ENCODE measurements around the gene AP2A2. TPM values are rescaled to one million over a fixed set of nuclear protein-coding genes. Genes with fewer than 3 reads are reported as not detected.

Gene AP2A2
- total RNA-seq, 1 experiment from 2014 or later: 29.6 TPM

DNA sequence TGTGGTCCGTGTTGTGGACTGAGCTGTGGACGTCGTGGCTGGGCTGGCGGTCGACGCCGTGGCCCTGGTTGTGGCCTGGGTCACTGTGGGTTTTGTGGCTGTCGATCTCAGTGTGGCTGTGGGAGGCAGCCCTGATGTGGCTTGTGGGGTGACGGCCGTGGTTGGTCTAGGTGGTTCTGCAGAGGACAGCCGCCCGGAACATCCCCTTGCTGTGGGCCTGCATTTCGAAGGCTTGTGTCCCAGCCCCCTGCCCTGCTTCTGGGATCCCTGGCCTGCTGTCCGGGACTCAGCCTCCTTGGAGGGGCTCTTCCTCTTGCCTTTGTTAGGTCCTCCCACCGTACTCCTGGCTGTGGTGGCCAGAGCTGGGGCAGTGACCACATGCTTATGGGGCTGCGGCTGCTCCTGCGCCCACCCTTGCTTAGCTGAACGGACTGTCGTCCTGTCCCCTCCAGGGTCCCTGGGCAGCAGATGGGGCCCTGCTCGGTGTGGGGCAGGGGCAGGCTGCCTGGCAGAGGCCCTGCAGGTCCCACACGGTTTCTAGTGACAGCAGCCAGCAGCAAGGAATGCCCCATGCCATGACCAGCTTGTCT is 93.7 kb downstream of the AP2A2 start:
- DNase-seq (no peak), ATAC-seq (no peak)
- H3K27me3 ChIP-seq (ENCODE audit: low read length): no peaks in the 10 kb centered on the region
- H3K4me2 ChIP-seq (ENCODE audit: low read length): no peak overlapping the region
- no peaks in the 10 kb centered on the region for H3F3A ChIP-seq (ENCODE audit: low read length, unreplicated experiment)
- TF ChIP-seq EZH2phosphoT487 (IDR thresholded peaks at IDR 0.05; ENCODE audit: borderline replicate concordance, low read length) (no peak), CTCF (conservative IDR thresholded peaks at IDR 0.05; ENCODE audit: low read depth, low read length) (no peak), EZH2 (IDR thresholded peaks at IDR 0.05; ENCODE audit: low read length, unreplicated experiment) (no peak)
- intact Hi-C loops (cut with micrococcal nuclease): no loop called here
- no peak overlapping the region for H2AFZ ChIP-seq (ENCODE audit: low read length)
- no peaks in the 10 kb centered on the region for H3K9me2 ChIP-seq (replicated peaks; ENCODE audit: low read length)
- no TSS peak for BruUV-seq (replicated peaks)
- no peak overlapping the region for H3K4me3 ChIP-seq (ENCODE audit: low read length)
- ChIA-PET CTCF (no interaction called here), POLR2A (ENCODE audit: unreplicated experiment) (no interaction called here)
- H4K20me1 ChIP-seq (ENCODE audit: low read length): no peaks in the 10 kb centered on the region
- H3K27ac ChIP-seq (ENCODE audit: low read length): no peak overlapping the region
- no peak overlapping the region for H3K9ac ChIP-seq (ENCODE audit: low read length)
- no peaks in the 10 kb centered on the region for H3K4me1 ChIP-seq (ENCODE audit: insufficient read depth, low read length)
- H3K36me3 ChIP-seq (ENCODE audit: low read depth, low read length): 0 out of 2 replicates have a peak, but pooled peaks cover 3% of the 10 kb centered on the region
- H3K79me2 ChIP-seq (ENCODE audit: low read length): no peaks in the 10 kb centered on the region
- 0 out of 2 replicates have a peak, but pooled peaks cover 2% of the 10 kb centered on the region for H3K9me3 ChIP-seq (ENCODE audit: low read length)

DNA sequence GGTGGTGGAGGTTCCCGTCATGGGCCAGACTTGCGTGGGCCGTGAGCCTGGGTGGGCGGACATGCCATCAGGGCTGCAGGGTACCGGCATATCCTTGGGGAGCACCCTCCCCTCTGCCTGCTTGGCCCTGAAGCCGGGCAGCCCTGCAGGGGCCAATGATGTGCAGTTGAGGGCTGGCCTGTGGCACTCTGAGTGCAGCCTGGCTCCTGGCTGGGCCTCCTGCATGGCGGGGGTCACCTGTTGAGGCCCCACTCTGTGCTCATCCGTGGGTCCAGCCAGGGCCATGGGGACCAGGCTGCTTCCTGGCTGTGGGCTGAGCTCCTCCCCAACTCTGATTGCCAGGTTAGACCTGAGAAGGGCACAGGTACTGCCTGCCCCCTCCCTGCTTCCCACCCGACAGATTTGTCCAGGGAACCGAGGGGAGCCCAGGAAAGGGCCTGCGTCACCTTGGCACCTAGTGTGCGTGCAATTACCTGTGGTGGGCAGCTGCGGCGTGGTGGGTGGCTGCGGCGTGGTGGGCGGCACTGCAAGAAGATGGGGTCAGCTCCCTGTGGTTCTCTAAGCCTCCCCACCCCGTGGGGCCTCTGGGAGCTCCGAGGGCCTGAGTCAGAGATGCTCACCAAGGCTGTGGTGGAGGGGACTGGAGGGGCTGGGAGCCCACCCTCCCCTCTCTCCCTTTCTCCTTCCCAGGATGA is 94.7 kb downstream of the AP2A2 start:
- no peaks in the 10 kb centered on the region for H4K20me1 ChIP-seq (ENCODE audit: low read length)
- no peak for TF ChIP-seq EZH2 (IDR thresholded peaks at IDR 0.05; ENCODE audit: low read length, unreplicated experiment)
- no peak for TF ChIP-seq EZH2phosphoT487 (IDR thresholded peaks at IDR 0.05; ENCODE audit: borderline replicate concordance, low read length)
- TF ChIP-seq CTCF (conservative IDR thresholded peaks at IDR 0.05; ENCODE audit: low read depth, low read length): no peak
- H3F3A ChIP-seq (ENCODE audit: low read length, unreplicated experiment): no peaks in the 10 kb centered on the region
- no peak overlapping the region for H3K4me2 ChIP-seq (ENCODE audit: low read length)
- H3K4me3 ChIP-seq (ENCODE audit: low read length): no peak overlapping the region
- H3K79me2 ChIP-seq (ENCODE audit: low read length): no peaks in the 10 kb centered on the region
- 0 out of 2 replicates have a peak, but pooled peaks cover 2% of the 10 kb centered on the region for H3K9me3 ChIP-seq (ENCODE audit: low read length)
- CTCF ChIA-PET: no interaction called here
- H3K27me3 ChIP-seq (ENCODE audit: low read length): no peaks in the 10 kb centered on the region
- POLR2A ChIA-PET (ENCODE audit: unreplicated experiment): no interaction called here
- H3K9ac ChIP-seq (ENCODE audit: low read length): no peak overlapping the region
- ATAC-seq: no peak
- no peak overlapping the region for H2AFZ ChIP-seq (ENCODE audit: low read length)
- no TSS peak for BruUV-seq (replicated peaks)
- H3K4me1 ChIP-seq (ENCODE audit: insufficient read depth, low read length): no peaks in the 10 kb centered on the region
- no peaks in the 10 kb centered on the region for H3K9me2 ChIP-seq (replicated peaks; ENCODE audit: low read length)
- intact Hi-C loops (cut with micrococcal nuclease): no loop called here
- 0 out of 2 replicates have a peak, but pooled peaks cover 3% of the 10 kb centered on the region for H3K36me3 ChIP-seq (ENCODE audit: low read depth, low read length)
- DNase-seq: no peak
- no peak overlapping the region for H3K27ac ChIP-seq (ENCODE audit: low read length)

DNA sequence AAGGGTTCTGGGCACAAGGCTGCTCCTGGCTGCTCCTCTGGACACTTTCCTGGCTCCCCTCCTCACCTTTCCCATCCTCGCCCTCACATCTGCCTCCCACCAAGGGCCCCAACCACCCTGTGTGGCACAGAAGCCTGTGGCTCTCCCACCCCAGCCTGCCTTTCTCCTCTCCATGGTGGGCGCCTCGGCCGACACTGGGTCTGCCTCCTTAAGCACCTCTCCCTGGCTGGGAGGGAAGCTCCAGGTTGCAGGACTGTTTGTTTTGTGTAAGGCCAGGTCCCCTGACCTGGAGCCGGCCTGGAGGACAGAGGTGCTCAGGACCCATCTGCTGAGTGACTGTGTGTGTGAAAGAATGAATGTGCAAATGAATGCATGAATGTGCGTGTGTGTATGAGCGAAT is 96.7 kb downstream of the AP2A2 start:
- no peak for TF ChIP-seq EZH2phosphoT487 (IDR thresholded peaks at IDR 0.05; ENCODE audit: borderline replicate concordance, low read length)
- no peak for TF ChIP-seq EZH2 (IDR thresholded peaks at IDR 0.05; ENCODE audit: low read length, unreplicated experiment)
- no peak for TF ChIP-seq CTCF (conservative IDR thresholded peaks at IDR 0.05; ENCODE audit: low read depth, low read length)
- intact Hi-C loops (cut with micrococcal nuclease): no loop called here
- Histone ChIP-seq H3K4me1 (ENCODE audit: insufficient read depth, low read length) (no peaks in the 10 kb centered on the region), H3K4me2 (ENCODE audit: low read length) (no peak overlapping the region), H2AFZ (ENCODE audit: low read length) (no peak overlapping the region), H3K9ac (ENCODE audit: low read length) (no peak overlapping the region), H3K9me3 (ENCODE audit: low read length) (no peaks in the 10 kb centered on the region), H3K4me3 (ENCODE audit: low read length) (no peak overlapping the region), H3F3A (ENCODE audit: low read length, unreplicated experiment) (no peaks in the 10 kb centered on the region), H3K36me3 (ENCODE audit: low read depth, low read length) (0 out of 2 replicates have a peak, but pooled peaks cover under 1% of the 10 kb centered on the region), H3K9me2 (replicated peaks; ENCODE audit: low read length) (no peaks in the 10 kb centered on the region), H3K27ac (ENCODE audit: low read length) (no peak overlapping the region), H3K79me2 (ENCODE audit: low read length) (no peaks in the 10 kb centered on the region), H3K27me3 (ENCODE audit: low read length) (no peaks in the 10 kb centered on the region), H4K20me1 (ENCODE audit: low read length) (no peaks in the 10 kb centered on the region)
- POLR2A ChIA-PET (ENCODE audit: unreplicated experiment): no interaction called here
- ATAC-seq (no peak), DNase-seq (no peak)
- no TSS peak for BruUV-seq (replicated peaks)
- CTCF ChIA-PET: no interaction called here

All from PC-3 (cell line).